Gastrocnemius medialis (tissue), 4 donors: Measurements from ENCODE around the gene KRT2. TPM values are rescaled to one million over a fixed set of nuclear protein-coding genes. Genes with fewer than 3 reads are reported as not detected.

ENCODE experiments used
- ATAC-seq, 2 donors: fragments of 150-250 bp; one replicate each; pipeline ENCODE4 v1.9.1; 2016
- DNase-seq, 2 donors: peaks; one replicate each; pipeline ENCODE4 v3.0.0-alpha.2; 2019
- H3K27ac ChIP-seq, 4 donors: fragments of 200-600 bp; sonication (generic); 1 replicate in 1 of 4; 2 replicates in 3 of 4; pipeline ENCODE4 v1.5.1; 2016 to 2018; ENCODE audit warnings: mild to moderate bottlenecking in 2 of 4, moderate library complexity in 1 of 4
- H3K27me3 ChIP-seq, 3 donors: fragments of 200-600 bp; sonication (generic) in 2 of 3; 1 replicate in 1 of 3; 2 replicates in 2 of 3; pipeline versions ENCODE4 v1.5.1 to v1.6.0; 2016 to 2019; ENCODE audit warnings: mild to moderate bottlenecking in 1 of 3, moderate library complexity in 1 of 3
- H3K36me3 ChIP-seq, 2 donors: fragments of 200-600 bp; sonication (generic) in 1 of 2; one replicate each; pipeline ENCODE4 v1.5.1; 2017 to 2018
- H3K4me1 ChIP-seq, 2 donors: fragments of 200-600 bp; sonication (generic) in 1 of 2; one replicate each; pipeline ENCODE4 v1.5.1; 2016 to 2017; ENCODE audit warnings: mild to moderate bottlenecking in 2 of 2
- H3K4me3 ChIP-seq, 4 donors: fragments of 200-600 bp; sonication (generic) in 3 of 4; 1 replicate in 1 of 4; 2 replicates in 3 of 4; pipeline ENCODE4 v1.5.1; 2016 to 2019; ENCODE audit warnings: mild to moderate bottlenecking in 2 of 4
- H3K9me3 ChIP-seq, 3 donors: fragments of 200-600 bp; sonication (generic) in 2 of 3; 1 replicate in 1 of 3; 2 replicates in 2 of 3; pipeline ENCODE4 v1.5.1; 2016 to 2019
- POLR2A ChIP-seq, 2 donors: fragments of 450-650 bp; IDR thresholded peaks; one replicate each; pipeline ENCODE4 v1.6.1; 2017; ENCODE audit warnings: antibody characterized with exemption in 2 of 2, mild to moderate bottlenecking in 2 of 2, moderate library complexity in 2 of 2
- in situ Hi-C, 4 donors: fragments of 200-750 bp; cut with MboI; loops; one replicate each; pipeline versions ENCODE4 v1.15.0 to v1.8.0; 2017; ENCODE audit warnings: low sequenced_read_pairs in 4 of 4
- intact Hi-C: fragments of 100-400 bp; cut with DNase I; formaldehyde crosslinking; loops from one replicate; pipeline ENCODE4 v1.15.1; 2023; ENCODE audit warnings: low total_unique reads
- total RNA-seq, 4 donors: library from RNA; depleted of rRNA; stranded (reverse); fragments of >200 nt; gene quantifications; one replicate each; pipeline versions ENCODE4 v1.1.0 to v1.2.3, GENCODE V29; 2016
- TF ChIP-seq, protein P1 (sequence below), 5 experiments: fragments of 450-650 bp in 3 of 5; fragments of 200-600 bp in 2 of 5; sonication (generic) in 2 of 5; IDR thresholded peaks in 4 of 5; conservative IDR thresholded peaks in 1 of 5; 1 replicate in 4 of 5; 2 replicates in 1 of 5; pipeline ENCODE4 v1.5.1; 2016 to 2019; ENCODE audit warnings: antibody characterized with exemption in 5 of 5, mild to moderate bottlenecking in 3 of 5, moderate library complexity in 3 of 5

KRT2 gene
- total RNA-seq, 4 donors from 2014 or later, result not detected

DNA sequence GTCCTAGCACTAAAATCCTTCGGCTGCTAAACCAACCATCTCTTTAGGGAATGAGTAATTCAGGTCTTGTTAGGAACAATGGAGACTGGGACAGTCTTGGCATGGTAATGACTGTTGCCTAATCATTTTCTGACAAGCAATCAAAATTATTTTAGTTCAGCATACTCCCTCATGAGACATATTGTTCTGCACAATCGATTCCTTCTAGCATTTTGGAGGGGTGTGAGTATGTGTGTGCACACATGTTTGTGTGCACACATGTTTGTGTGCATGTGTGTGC, 30.3 kb upstream of the KRT2 start:
- TF ChIP-seq POLR2A (IDR thresholded peaks at IDR 0.05), result no peak
- TF ChIP-seq, protein P1, sequence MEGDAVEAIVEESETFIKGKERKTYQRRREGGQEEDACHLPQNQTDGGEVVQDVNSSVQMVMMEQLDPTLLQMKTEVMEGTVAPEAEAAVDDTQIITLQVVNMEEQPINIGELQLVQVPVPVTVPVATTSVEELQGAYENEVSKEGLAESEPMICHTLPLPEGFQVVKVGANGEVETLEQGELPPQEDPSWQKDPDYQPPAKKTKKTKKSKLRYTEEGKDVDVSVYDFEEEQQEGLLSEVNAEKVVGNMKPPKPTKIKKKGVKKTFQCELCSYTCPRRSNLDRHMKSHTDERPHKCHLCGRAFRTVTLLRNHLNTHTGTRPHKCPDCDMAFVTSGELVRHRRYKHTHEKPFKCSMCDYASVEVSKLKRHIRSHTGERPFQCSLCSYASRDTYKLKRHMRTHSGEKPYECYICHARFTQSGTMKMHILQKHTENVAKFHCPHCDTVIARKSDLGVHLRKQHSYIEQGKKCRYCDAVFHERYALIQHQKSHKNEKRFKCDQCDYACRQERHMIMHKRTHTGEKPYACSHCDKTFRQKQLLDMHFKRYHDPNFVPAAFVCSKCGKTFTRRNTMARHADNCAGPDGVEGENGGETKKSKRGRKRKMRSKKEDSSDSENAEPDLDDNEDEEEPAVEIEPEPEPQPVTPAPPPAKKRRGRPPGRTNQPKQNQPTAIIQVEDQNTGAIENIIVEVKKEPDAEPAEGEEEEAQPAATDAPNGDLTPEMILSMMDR (IDR thresholded peaks at IDR 0.05 in 4 of 5, conservative IDR thresholded peaks at IDR 0.05 in 1 of 5), result no peak
- ATAC-seq, result peak; percentile 30 to 69
- no peak overlapping the region for H3K27ac ChIP-seq
- no peaks in the 10 kb centered on the region for H3K9me3 ChIP-seq
- no peaks in the 10 kb centered on the region for H3K4me1 ChIP-seq
- H3K36me3 ChIP-seq, result no peaks in the 10 kb centered on the region
- in situ Hi-C loops (no loop called here), intact Hi-C loops (no loop called here)
- no peak for DNase-seq
- H3K4me3 ChIP-seq, result no peak overlapping the region
- peaks cover 0 to 5% (median 4%) of the 10 kb centered on the region in 3 donors for H3K27me3 ChIP-seq

DNA sequence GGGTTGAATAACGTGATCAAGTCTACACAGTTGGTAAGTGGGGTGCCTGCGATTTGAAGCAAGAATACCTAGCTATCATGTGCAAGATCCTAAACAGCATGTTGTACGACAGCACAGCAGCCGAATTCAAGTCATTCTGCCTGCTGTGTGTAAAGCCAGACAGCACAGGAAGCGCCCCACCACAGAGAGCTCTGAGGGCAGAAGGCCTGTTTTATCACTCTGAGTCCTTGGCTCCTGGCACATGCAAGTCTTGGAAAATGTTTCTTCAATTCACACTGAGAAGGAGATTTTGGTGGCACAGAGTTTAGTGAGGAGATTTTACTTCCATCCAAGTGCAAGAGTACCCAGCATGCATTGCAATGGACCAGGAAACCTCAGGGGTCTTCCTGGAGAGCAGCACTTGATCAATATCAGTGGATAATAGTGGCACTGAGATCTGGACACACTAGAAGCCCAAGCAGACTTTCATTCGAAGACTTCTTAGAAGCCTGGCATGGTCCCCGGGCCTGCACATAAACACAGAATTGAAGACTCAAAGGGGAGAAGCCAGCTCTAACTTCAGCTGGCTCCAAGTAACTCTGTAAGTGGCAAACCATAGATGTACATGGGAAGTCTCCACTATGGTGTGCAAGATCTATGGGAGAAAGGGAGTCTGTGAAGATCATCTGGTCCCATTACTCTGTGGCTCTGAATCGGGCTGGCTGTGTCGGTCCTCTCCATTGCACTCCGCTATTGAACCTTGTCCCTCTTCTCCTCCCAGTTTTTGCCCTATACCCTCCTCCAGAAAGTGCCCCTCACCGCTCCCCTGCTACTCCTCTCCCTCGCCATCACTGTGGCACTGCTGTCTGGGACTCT, 29.7 kb upstream of the KRT2 start:
- Histone ChIP-seq H3K9me3 (no peaks in the 10 kb centered on the region), H3K36me3 (no peaks in the 10 kb centered on the region), H3K27ac (no peak overlapping the region), H3K4me3 (no peak overlapping the region), H3K4me1 (no peaks in the 10 kb centered on the region), H3K27me3 (peaks cover 0 to 5% (median 4%) of the 10 kb centered on the region in 3 donors)
- in situ Hi-C loops, result no loop called here
- DNase-seq (no peak), ATAC-seq (no peak)
- intact Hi-C loops, result no loop called here
- no peak for TF ChIP-seq POLR2A (IDR thresholded peaks at IDR 0.05)
- TF ChIP-seq, protein P1 (IDR thresholded peaks at IDR 0.05 in 4 of 5, conservative IDR thresholded peaks at IDR 0.05 in 1 of 5), result no peak

DNA sequence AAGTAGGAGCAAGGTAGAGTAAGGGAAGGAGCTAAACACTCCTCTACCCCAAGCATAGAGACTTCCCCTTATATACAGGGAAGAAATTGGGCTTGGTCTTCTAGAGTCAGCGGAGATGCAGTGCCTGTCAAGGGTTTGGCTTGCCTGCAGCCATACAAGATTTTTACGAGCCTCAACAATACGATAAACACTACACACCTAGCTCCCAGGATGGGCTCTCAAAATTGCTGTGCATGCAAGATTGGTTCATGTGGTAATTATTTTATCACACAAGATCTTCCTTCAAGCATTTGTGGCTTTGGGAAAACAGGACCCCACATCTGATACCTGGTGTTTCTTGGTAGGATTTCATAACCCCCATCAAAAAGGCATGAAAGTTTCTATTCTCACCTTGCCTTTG, 28.4 kb upstream of the KRT2 start, which contains the start of gene KRT1:
Gene KRT1 (minus strand): TSS at position 45 of the 400 bp plus-strand sequence. CDS start 59 bp downstream, outside the sequence.
- in situ Hi-C loops (no loop called here), intact Hi-C loops (no loop called here)
- Histone ChIP-seq H3K4me1 (no peaks in the 10 kb centered on the region), H3K9me3 (no peaks in the 10 kb centered on the region), H3K27ac (no peak within 1 kb of the TSS), H3K4me3 (no peak within 1 kb of the TSS), H3K36me3 (no peaks in the 10 kb centered on the region), H3K27me3 (peaks cover 0 to under 1% (median 0%) of the 10 kb centered on the region in 3 donors)
- no peak for DNase-seq
- ATAC-seq, result no peak
- TF ChIP-seq POLR2A (IDR thresholded peaks at IDR 0.05), result no peak
- TF ChIP-seq, protein P1 (IDR thresholded peaks at IDR 0.05 in 4 of 5, conservative IDR thresholded peaks at IDR 0.05 in 1 of 5), result no peak

DNA sequence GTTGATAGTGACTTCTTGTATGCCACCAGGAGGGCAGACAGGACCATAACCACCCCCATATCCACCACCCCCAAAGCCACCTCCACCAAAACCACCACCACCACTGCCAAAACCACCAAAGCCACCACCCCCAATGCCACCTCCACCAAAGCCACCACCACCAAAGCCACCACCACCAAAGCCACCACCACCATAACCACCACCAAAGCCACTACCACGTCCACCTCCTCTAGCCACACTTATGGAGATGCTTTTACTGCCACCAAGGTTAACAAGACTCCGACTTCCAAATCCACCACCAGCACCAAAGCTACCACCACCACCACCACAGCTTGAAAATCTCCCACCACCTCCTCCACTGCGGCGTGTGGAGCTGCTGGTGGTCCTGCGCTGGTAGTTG, 27.9 kb upstream of the KRT2 start:
- H3K4me3 ChIP-seq, result no peak overlapping the region
- no peak for ATAC-seq
- no peaks in the 10 kb centered on the region for H3K4me1 ChIP-seq
- no peak overlapping the region for H3K27ac ChIP-seq
- intact Hi-C loops, result no loop called here
- TF ChIP-seq POLR2A (IDR thresholded peaks at IDR 0.05), result no peak
- TF ChIP-seq, protein P1 (IDR thresholded peaks at IDR 0.05 in 4 of 5, conservative IDR thresholded peaks at IDR 0.05 in 1 of 5), result no peak
- in situ Hi-C loops, result no loop called here
- no peaks in the 10 kb centered on the region for H3K9me3 ChIP-seq
- no peak for DNase-seq
- no peaks in the 10 kb centered on the region for H3K27me3 ChIP-seq
- H3K36me3 ChIP-seq, result no peaks in the 10 kb centered on the region
